ENCODE data around the gene OVCA2. TPM values are rescaled to one million over a fixed set of nuclear protein-coding genes. Genes with fewer than 3 reads are reported as not detected.

Gene OVCA2
- total and polyA plus RNA-seq, 4 donors, result 16.1 to 30.6 (median 23.7) TPM

- 85% methylated on average over 13 of the region's 13 CpGs for WGBS
Observed at GRCh38 chr17:2075336-2076086, 33.7 kb downstream of the OVCA2 start.

GRCh38 chr17:2076087-2076984 is 34.5 kb downstream of the OVCA2 start:
- no peak overlapping the region for H3K4me3 ChIP-seq (ENCODE audit: low read depth in 1 of 3, low read length in 3 of 3)
- no peak for DNase-seq (ENCODE audit: low spot score)
- H3K36me3 ChIP-seq (ENCODE audit: control insufficient read depth in 4 of 4, insufficient read depth in 3 of 4, low read depth in 1 of 4, low read length in 3 of 4), result peaks cover 2 to 12% (median 8%) of the 10 kb centered on the region in 4 donors
- H3K9ac ChIP-seq (ENCODE audit: low read depth in 1 of 2, low read length in 2 of 2), result no peak overlapping the region
- TF ChIP-seq EGR1 (IDR thresholded peaks at IDR 0.05; ENCODE audit: low read depth in 2 of 2) (no peak), FOXA2 (IDR thresholded peaks at IDR 0.05) (no peak), ATF3 (IDR thresholded peaks at IDR 0.05) (no peak), HNF4G (IDR thresholded peaks at IDR 0.05) (no peak), RXRA (IDR thresholded peaks at IDR 0.05) (no peak), MAX (IDR thresholded peaks at IDR 0.05) (no peak), YY1 (IDR thresholded peaks at IDR 0.05) (no peak), JUND (IDR thresholded peaks at IDR 0.05) (no peak), CTCF (IDR thresholded peaks at IDR 0.05; ENCODE audit: low read depth, low read length, missing input control) (no peak), ZBTB33 (IDR thresholded peaks at IDR 0.05) (no peak), RAD21 (IDR thresholded peaks at IDR 0.05) (no peak), REST (IDR thresholded peaks at IDR 0.05) (no peak), SP1 (IDR thresholded peaks at IDR 0.05) (no peak), TAF1 (conservative IDR thresholded peaks at IDR 0.05) (no peak), FOXA1 (IDR thresholded peaks at IDR 0.05) (no peak)
- H3K27ac ChIP-seq (ENCODE audit: low read depth in 1 of 2, low read length in 2 of 2), result peak overlapping the region in 1 of 2 donors; percentile 13
- no peaks in the 10 kb centered on the region for H3K9me3 ChIP-seq (ENCODE audit: control insufficient read depth in 4 of 4, low read length in 3 of 4)
- 83% methylated on average over 17 of the region's 17 CpGs for WGBS
- H3K4me1 ChIP-seq (ENCODE audit: control insufficient read depth in 4 of 4, insufficient read depth in 4 of 4, low read length in 3 of 4), result peaks cover 0 to 5% (median 0%) of the 10 kb centered on the region in 4 donors
- H3K27me3 ChIP-seq (ENCODE audit: control insufficient read depth in 4 of 4, insufficient read depth in 4 of 4, low read length in 3 of 4), result no peaks in the 10 kb centered on the region

More at GRCh38 chr17:2075336-2076086, 33.7 kb downstream of the OVCA2 start:
- H3K9me3 ChIP-seq (ENCODE audit: control insufficient read depth in 4 of 4, low read length in 3 of 4), result no peaks in the 10 kb centered on the region
- TF ChIP-seq RAD21 (IDR thresholded peaks at IDR 0.05), result no peak
- TF ChIP-seq FOXA2 (IDR thresholded peaks at IDR 0.05), result no peak
- TF ChIP-seq TAF1 (conservative IDR thresholded peaks at IDR 0.05), result no peak
- no peak for TF ChIP-seq FOXA1 (IDR thresholded peaks at IDR 0.05)
- TF ChIP-seq EGR1 (IDR thresholded peaks at IDR 0.05; ENCODE audit: low read depth in 2 of 2), result no peak
- no peak for TF ChIP-seq SP1 (IDR thresholded peaks at IDR 0.05)
- H3K27me3 ChIP-seq (ENCODE audit: control insufficient read depth in 4 of 4, insufficient read depth in 4 of 4, low read length in 3 of 4), result no peaks in the 10 kb centered on the region
- peak overlapping the region in 1 of 2 donors; percentile 8 for H3K27ac ChIP-seq (ENCODE audit: low read depth in 1 of 2, low read length in 2 of 2)
- no peak overlapping the region for H3K9ac ChIP-seq (ENCODE audit: low read depth in 1 of 2, low read length in 2 of 2)
- no peak overlapping the region for H3K4me3 ChIP-seq (ENCODE audit: low read depth in 1 of 3, low read length in 3 of 3)
- H3K4me1 ChIP-seq (ENCODE audit: control insufficient read depth in 4 of 4, insufficient read depth in 4 of 4, low read length in 3 of 4), result peaks cover 4 to 13% (median 6%) of the 10 kb centered on the region in 4 donors
- no peak for DNase-seq (ENCODE audit: low spot score)
- peaks cover 2 to 6% (median 5%) of the 10 kb centered on the region in 4 donors for H3K36me3 ChIP-seq (ENCODE audit: control insufficient read depth in 4 of 4, insufficient read depth in 3 of 4, low read depth in 1 of 4, low read length in 3 of 4)

All from liver (tissue), 9 donors.